RWPE2 (cell line): ENCODE data around the gene ATG9A.
A peak's percentile ranks its signal among the peaks of the same experiment; 100 is the strongest.

Source experiments
- ATAC-seq: fragments of 200-7000 bp; cut with Tn5 transposase; 3 replicates; pipeline ENCODE4 v1.9.1; 2021; ENCODE audit warnings: low read depth
- DNase-seq: peaks from one replicate; pipeline ENCODE4 v3.0.0-alpha.2; 2020; ENCODE audit warnings: low spot score
- H3K27ac ChIP-seq: fragments of 450-650 bp; 2 replicates; pipeline ENCODE4 v1.5.1; 2017; ENCODE audit warnings: mild to moderate bottlenecking; ENCODE audit not compliant: poor library complexity, severe bottlenecking
- H3K27me3 ChIP-seq: fragments of 250-450 bp; sonication (Bioruptor Pico); 2 replicates; pipeline ENCODE4 v1.5.1; 2021; ENCODE audit warnings: mild to moderate bottlenecking, moderate library complexity; ENCODE audit not compliant: insufficient read depth, poor library complexity, severe bottlenecking
- H3K36me3 ChIP-seq: fragments of 250-450 bp; sonication (Bioruptor Pico); 2 replicates; pipeline ENCODE4 v1.5.1; 2020; ENCODE audit warnings: low read depth, mild to moderate bottlenecking, moderate library complexity
- H3K4me1 ChIP-seq: fragments of 250-450 bp; sonication (Bioruptor Pico); 2 replicates; pipeline ENCODE4 v1.5.1; 2021; ENCODE audit warnings: mild to moderate bottlenecking, moderate library complexity; ENCODE audit not compliant: insufficient read depth, poor library complexity, severe bottlenecking
- H3K4me3 ChIP-seq: fragments of 250-450 bp; sonication (Bioruptor Pico); 2 replicates; pipeline ENCODE4 v1.5.1; 2021; ENCODE audit warnings: mild to moderate bottlenecking, moderate library complexity; ENCODE audit not compliant: severe bottlenecking
- H3K9me3 ChIP-seq: fragments of 250-450 bp; sonication (Bioruptor Pico); 2 replicates; pipeline ENCODE4 v1.5.1; 2021; ENCODE audit warnings: mild to moderate bottlenecking, moderate library complexity; ENCODE audit not compliant: severe bottlenecking
- TF ChIP-seq, protein P1 (sequence below): fragments of 450-650 bp; IDR thresholded peaks from one replicate; pipeline ENCODE4 v1.5.1; 2017; ENCODE audit warnings: mild to moderate bottlenecking, moderate library complexity; ENCODE audit not compliant: poor library complexity, severe bottlenecking

The ATG9A gene

DNA sequence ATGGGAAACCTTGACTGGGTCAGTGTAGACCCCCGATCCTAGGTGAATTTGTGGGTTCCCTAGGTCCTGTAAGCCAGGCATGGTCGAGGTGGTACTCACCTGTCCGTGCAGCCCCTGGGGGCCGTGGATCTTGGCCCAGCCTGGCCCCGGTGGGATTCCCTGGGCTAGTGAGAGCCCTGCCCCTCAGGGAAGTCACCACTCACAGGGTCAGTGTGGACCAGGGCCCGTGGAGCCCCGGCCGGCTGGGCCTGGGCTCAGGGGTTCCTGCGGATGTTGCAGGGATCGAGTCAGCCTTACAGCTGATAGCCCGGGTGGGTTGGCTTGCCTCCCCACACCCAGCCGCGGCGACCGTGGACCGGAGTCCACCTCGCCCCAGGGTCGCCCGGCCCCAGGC is 528 bp downstream of the ATG9A start:
- no peaks in the 10 kb centered on the region for H3K9me3 ChIP-seq
- ATAC-seq (peak; percentile 4; the same call in 2 of the 3 replicates), DNase-seq (no peak)
- H3K27me3 ChIP-seq = no peaks in the 10 kb centered on the region
- peak overlapping the region; percentile 68 for H3K4me3 ChIP-seq
- H3K36me3 ChIP-seq = peaks cover 72% of the 10 kb centered on the region
- peak overlapping the region; percentile 82 for H3K27ac ChIP-seq
- TF ChIP-seq, protein P1, sequence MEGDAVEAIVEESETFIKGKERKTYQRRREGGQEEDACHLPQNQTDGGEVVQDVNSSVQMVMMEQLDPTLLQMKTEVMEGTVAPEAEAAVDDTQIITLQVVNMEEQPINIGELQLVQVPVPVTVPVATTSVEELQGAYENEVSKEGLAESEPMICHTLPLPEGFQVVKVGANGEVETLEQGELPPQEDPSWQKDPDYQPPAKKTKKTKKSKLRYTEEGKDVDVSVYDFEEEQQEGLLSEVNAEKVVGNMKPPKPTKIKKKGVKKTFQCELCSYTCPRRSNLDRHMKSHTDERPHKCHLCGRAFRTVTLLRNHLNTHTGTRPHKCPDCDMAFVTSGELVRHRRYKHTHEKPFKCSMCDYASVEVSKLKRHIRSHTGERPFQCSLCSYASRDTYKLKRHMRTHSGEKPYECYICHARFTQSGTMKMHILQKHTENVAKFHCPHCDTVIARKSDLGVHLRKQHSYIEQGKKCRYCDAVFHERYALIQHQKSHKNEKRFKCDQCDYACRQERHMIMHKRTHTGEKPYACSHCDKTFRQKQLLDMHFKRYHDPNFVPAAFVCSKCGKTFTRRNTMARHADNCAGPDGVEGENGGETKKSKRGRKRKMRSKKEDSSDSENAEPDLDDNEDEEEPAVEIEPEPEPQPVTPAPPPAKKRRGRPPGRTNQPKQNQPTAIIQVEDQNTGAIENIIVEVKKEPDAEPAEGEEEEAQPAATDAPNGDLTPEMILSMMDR = no peak
- H3K4me1 ChIP-seq = peaks cover 7% of the 10 kb centered on the region

DNA sequence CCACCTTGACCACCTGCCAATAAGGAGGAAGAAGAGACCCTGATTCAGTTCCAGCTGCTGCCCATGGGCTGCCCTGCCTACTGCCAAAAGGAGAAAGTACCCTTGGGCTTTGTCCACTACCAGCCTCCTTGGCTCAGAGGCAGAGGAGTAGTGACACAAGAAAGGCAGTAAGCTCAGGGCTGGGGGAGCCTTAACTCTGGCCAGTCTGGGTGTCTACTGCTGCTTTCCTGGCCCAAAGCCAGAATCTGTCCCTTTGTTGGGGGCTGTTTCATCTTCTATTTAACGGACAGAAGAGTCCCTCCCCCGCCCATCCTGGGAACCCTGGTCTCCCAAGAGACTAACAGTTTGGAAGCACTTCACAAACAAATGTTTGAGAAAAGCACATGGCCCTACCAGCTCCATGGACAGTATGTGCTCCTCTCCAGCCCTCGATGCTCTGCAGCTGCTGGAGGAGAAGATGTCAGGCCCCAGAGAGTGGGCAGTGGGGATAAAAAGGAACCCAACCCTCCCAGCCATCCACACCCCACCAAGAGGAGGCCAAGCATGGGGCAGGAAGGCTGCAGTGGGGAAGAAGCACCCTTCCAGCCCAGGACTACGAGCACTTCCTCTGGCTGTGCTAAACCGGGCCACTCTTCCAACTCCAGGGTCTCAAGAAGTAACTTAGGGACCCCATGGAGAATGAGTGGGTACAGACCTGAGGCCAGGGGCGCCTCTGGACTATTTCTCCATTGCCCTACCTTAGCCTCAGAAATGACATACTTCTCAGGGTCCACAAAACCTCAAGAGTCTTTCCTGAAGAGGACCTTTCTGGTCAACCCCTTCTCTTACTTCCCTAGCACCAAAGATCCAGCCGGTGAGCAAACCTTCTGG is 1.2 kb downstream of the ATG9A start:
- DNase-seq (no peak), ATAC-seq (no peak)
- Histone ChIP-seq H3K9me3 (no peaks in the 10 kb centered on the region), H3K27me3 (no peaks in the 10 kb centered on the region), H3K36me3 (peaks cover 72% of the 10 kb centered on the region), H3K4me3 (peak overlapping the region; percentile 68), H3K27ac (peak overlapping the region; percentile 82), H3K4me1 (peaks cover 7% of the 10 kb centered on the region)
- TF ChIP-seq, protein P1 = no peak

DNA sequence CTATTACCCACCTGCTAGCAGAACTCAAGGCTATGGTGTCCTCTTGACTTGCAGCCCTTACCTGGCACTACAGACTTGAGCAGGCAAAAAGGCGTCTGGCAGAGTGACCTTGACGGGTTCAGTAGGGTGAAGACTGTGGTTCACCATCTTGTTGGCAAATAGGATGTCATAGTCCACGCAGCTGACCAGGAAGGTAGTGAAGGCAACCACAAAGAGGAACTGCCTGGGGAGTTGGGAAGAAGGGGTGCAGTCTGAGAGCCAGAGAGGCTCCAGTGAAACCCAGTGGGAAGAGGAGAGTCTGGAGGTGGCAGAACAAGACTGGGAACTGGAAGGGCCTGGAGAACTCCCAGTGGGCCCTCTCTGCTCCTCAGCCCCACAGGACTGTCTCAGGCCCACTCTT is 4.1 kb downstream of the ATG9A start:
- H3K4me3 ChIP-seq = no peak overlapping the region
- ATAC-seq (no peak), DNase-seq (no peak)
- H3K27me3 ChIP-seq = no peaks in the 10 kb centered on the region
- TF ChIP-seq, protein P1 = no peak
- H3K9me3 ChIP-seq = no peaks in the 10 kb centered on the region
- peaks cover 55% of the 10 kb centered on the region for H3K36me3 ChIP-seq
- H3K4me1 ChIP-seq = peaks cover 4% of the 10 kb centered on the region
- H3K27ac ChIP-seq = no peak overlapping the region

DNA sequence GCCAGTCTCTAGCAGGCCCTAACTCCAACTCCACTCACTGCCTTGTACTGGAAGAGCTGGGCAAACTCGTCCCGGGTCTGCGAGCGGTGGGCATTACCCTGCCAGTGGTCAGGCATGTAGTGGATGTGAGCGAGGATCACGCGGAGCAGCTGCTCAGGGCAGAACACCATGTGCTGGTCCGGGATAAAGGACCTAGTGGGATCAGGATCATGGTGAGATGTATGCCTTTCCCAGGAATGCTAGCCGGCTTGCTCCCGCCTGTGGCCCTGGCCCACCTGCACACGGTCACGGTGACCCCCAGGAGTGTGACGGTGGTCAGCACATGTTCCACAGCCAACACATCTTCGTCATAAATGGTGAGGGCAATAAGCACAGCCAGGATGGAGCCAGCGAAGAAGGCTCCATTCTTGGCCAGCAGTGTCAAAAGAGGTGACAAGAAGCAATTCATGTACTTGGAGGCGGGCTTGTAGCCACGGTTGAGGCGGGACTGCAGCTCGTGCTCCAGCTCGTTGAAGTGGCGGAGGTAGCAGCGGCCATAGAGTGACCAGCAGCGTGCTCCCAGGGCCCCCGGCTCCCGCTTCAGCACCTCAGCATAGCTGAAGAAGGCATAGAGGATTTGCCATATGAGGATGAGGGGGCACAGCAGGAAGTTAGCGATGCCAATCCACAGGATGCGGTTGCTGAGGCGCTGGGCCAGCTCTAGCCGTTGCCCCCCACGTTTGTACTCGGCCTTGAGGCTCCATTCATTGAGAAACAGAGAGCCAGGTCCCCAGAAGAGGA is 5.4 kb downstream of the ATG9A start:
- Histone ChIP-seq H3K4me1 (peaks cover 4% of the 10 kb centered on the region), H3K27me3 (no peaks in the 10 kb centered on the region), H3K27ac (no peak overlapping the region), H3K36me3 (peaks cover 58% of the 10 kb centered on the region), H3K4me3 (no peak overlapping the region), H3K9me3 (no peaks in the 10 kb centered on the region)
- TF ChIP-seq, protein P1 = no peak
- ATAC-seq (no peak), DNase-seq (no peak)
